Smooth muscle cell (in vitro differentiated cells): Measurements from ENCODE around the gene ESR1. TPM values are rescaled to one million over a fixed set of nuclear protein-coding genes. Genes with fewer than 3 reads are reported as not detected.

ENCODE experiments used
- DNase-seq: peaks from one replicate; lab custom pipeline; 2025; ENCODE audit not compliant: unreplicated experiment; lab: John Stamatoyannopoulos, UW
- H2AFZ ChIP-seq: fragments of 200-600 bp; sonication (generic); 2 replicates; pipeline ENCODE4 v1.6.0; 2016; ENCODE audit warnings: antibody characterized with exemption, low read depth, mild to moderate bottlenecking
- H3F3A ChIP-seq: fragments of 200-600 bp; sonication (generic); 2 replicates; pipeline ENCODE4 v1.6.0; 2017; ENCODE audit warnings: antibody characterized with exemption, low read depth
- H3K27ac ChIP-seq: fragments of 200-600 bp; sonication (generic); 2 replicates; pipeline ENCODE4 v1.5.1; 2016; ENCODE audit warnings: low read depth, mild to moderate bottlenecking
- H3K27me3 ChIP-seq: fragments of 200-600 bp; sonication (generic); 2 replicates; pipeline ENCODE4 v1.6.1; 2016; ENCODE audit warnings: low read depth, mild to moderate bottlenecking
- H3K36me3 ChIP-seq: fragments of 200-600 bp; sonication (generic); 2 replicates; pipeline ENCODE4 v1.5.1; 2016; ENCODE audit warnings: low read depth
- H3K4me1 ChIP-seq: fragments of 200-600 bp; sonication (generic); 2 replicates; pipeline ENCODE4 v1.5.1; 2016; ENCODE audit warnings: low read depth
- H3K4me2 ChIP-seq: fragments of 200-600 bp; sonication (generic); 2 replicates; pipeline ENCODE4 v1.6.0; 2016; ENCODE audit warnings: mild to moderate bottlenecking
- H3K4me3 ChIP-seq: fragments of 200-600 bp; sonication (generic); 2 replicates; pipeline ENCODE4 v1.5.1; 2016; ENCODE audit warnings: mild to moderate bottlenecking
- H3K79me2 ChIP-seq: fragments of 200-600 bp; sonication (generic); 2 replicates; pipeline ENCODE4 v1.6.0; 2016; ENCODE audit warnings: low read depth, mild to moderate bottlenecking
- H3K9ac ChIP-seq: fragments of 200-600 bp; sonication (generic); 2 replicates; pipeline ENCODE4 v1.6.0; 2016; ENCODE audit warnings: low read depth
- H3K9me3 ChIP-seq: fragments of 200-600 bp; sonication (generic); replicated peaks from 2 replicates; pipeline ENCODE4 v1.5.1; 2016; ENCODE audit warnings: low read depth
- H4K20me1 ChIP-seq: fragments of 200-600 bp; sonication (generic); 2 replicates; pipeline ENCODE4 v1.6.0; 2016; ENCODE audit warnings: low read depth
- CTCF ChIP-seq: fragments of 200-600 bp; sonication (generic); IDR thresholded peaks from 2 replicates; pipeline ENCODE4 v1.5.1; 2017; ENCODE audit warnings: borderline replicate concordance, mild to moderate bottlenecking, antibody characterized with exemption; ENCODE audit not compliant: insufficient read depth, poor library complexity, severe bottlenecking
- WGBS: methylation state at CpG from one replicate; pipeline ENCODE4 v1.1.7; 2016; ENCODE audit warnings: low lambda C conversion rate; 5-methylcytosine and 5-hydroxymethylcytosine counted together
- polyA plus RNA-seq: library from polyadenylated mRNA; unstranded; fragments of >200 nt; fragmentation: Nextera tagmentation; extraction: Ambion mirVana; gene quantifications from 2 replicates; pipeline ENCODE4 v1.2.1, GENCODE V29; 2016
- total RNA-seq: library from RNA; depleted of rRNA; stranded (reverse); fragments of >200 nt; gene quantifications from 2 replicates; pipeline ENCODE4 v1.2.3, GENCODE V29; 2014

Gene ESR1
- total and polyA plus RNA-seq, 2 experiments from 2014 or later = 0.16 TPM; not detected in 1

DNA sequence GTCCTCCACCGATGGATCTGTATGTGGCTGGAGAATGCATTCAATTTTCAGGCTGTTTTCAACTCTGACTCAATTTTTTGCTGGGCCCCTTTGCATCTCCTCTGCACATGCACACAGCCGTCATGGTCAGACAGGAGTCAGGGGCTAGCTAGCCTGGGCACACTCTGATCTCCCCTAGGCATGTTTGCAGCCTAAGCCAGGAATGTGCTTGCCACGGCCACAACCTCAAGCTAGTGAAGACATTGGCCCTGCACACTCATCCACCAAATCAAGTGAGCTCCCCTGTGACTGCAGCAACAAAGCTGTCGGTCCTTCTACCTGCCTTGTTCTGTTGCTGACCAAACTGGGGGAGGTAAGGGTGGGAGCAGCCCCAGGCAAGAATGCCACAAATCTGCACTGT, 300.5 kb downstream of the ESR1 start:
- TF ChIP-seq CTCF = no peak
- no peaks in the 10 kb centered on the region for H3K27me3 ChIP-seq
- 84% methylated on average over 4 of the region's 4 CpGs for WGBS
- H3K27ac ChIP-seq = no peak overlapping the region
- no peak overlapping the region for H3K9ac ChIP-seq
- H2AFZ ChIP-seq = no peak overlapping the region
- no peak overlapping the region for H3K4me3 ChIP-seq
- no peaks in the 10 kb centered on the region for H3F3A ChIP-seq
- no peak overlapping the region for H3K4me2 ChIP-seq
- no peaks in the 10 kb centered on the region for H3K9me3 ChIP-seq
- no peaks in the 10 kb centered on the region for H3K79me2 ChIP-seq
- H3K4me1 ChIP-seq = peaks cover 4% of the 10 kb centered on the region
- H4K20me1 ChIP-seq = no peaks in the 10 kb centered on the region
- no peaks in the 10 kb centered on the region for H3K36me3 ChIP-seq
- no peak for DNase-seq

- H2AFZ ChIP-seq = no peak overlapping the region
- H3K4me3 ChIP-seq = no peak overlapping the region
- H3F3A ChIP-seq = no peaks in the 10 kb centered on the region
- H3K36me3 ChIP-seq = no peaks in the 10 kb centered on the region
- H3K27me3 ChIP-seq = no peaks in the 10 kb centered on the region
- H3K27ac ChIP-seq = no peak overlapping the region
- H3K4me2 ChIP-seq = peak overlapping the region; percentile 48
- no peaks in the 10 kb centered on the region for H4K20me1 ChIP-seq
- H3K9me3 ChIP-seq = no peaks in the 10 kb centered on the region
- DNase-seq = no peak
- 48% methylated on average over 20 of the region's 20 CpGs for WGBS
- no peak overlapping the region for H3K9ac ChIP-seq
- H3K79me2 ChIP-seq = no peaks in the 10 kb centered on the region
- peaks cover 4% of the 10 kb centered on the region for H3K4me1 ChIP-seq
- TF ChIP-seq CTCF = no peak
Measured at GRCh38 chr6:152110886-152111820, 303.7 kb downstream of the ESR1 start.

DNA sequence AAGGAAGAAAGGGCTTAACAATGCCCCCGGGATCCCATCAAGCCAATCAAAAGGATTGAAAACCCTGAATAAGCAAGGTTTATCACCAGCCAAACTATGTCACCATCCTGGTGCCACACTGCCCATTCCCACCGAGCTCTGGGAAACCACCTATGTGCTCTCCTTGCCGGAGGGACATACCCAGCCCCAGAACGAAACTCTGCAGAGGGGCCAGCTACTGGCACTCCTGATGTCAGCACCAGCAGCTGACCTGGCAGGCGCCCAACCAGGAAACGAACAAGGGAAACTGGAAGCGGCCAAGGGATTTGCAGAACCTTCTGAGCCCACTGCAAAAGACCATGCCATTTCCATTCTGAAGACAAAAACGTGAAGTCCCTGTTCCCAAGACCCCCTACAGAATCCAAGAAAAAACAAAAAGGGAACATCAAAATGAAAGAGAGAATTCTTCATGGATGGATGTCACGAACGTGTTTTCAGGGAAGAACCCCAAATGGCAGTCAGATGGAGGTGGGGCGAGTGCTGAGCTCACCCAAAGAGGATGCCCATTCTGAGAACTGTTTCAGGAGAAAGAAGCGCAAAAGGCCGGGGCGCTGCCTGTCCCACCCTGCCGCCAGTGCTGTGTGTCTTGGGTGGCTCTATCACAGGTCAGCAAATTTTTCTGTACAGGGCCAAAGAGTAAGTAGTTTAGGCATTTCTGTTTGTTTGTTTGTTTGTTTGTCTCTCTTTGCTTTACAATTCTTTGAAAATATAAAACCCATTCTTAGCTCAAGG, 305.2 kb downstream of the ESR1 start:
- Histone ChIP-seq H3K4me1 (peaks cover 4% of the 10 kb centered on the region), H3K4me3 (no peak overlapping the region), H3K4me2 (no peak overlapping the region), H3K79me2 (no peaks in the 10 kb centered on the region), H2AFZ (no peak overlapping the region), H4K20me1 (no peaks in the 10 kb centered on the region), H3K36me3 (no peaks in the 10 kb centered on the region), H3K9me3 (no peaks in the 10 kb centered on the region), H3K27ac (no peak overlapping the region), H3K27me3 (no peaks in the 10 kb centered on the region), H3F3A (no peaks in the 10 kb centered on the region), H3K9ac (no peak overlapping the region)
- DNase-seq = no peak
- 88% methylated on average over 15 of the region's 15 CpGs for WGBS
- no peak for TF ChIP-seq CTCF
